HepG2 (cell line): ENCODE measurements around the gene TMEM217. TPM values are rescaled to one million over a fixed set of nuclear protein-coding genes. Genes with fewer than 3 reads are reported as not detected.

ENCODE experiments used
- ATAC-seq: fragments of 200-7000 bp; cut with Tn5 transposase; 3 replicates; pipeline ENCODE4 v1.9.1; 2020; ENCODE audit warnings: mild to moderate bottlenecking, moderate library complexity
- BruUV-seq: library from RNA; stranded (reverse); fragments of 400-500 nt; replicated peaks from 2 replicates; lab custom pipeline; 2021; lab: Mats Ljungman, UMichigan
- CTCF ChIA-PET: fragments of 300-600 bp; formaldehyde crosslinking; extraction: SDS; loops from one replicate; lab custom pipeline; 2021; ENCODE audit warnings: low total read pairs, inconsistent platforms, low intra/inter-chr PET ratio; lab: Yijun Ruan, JAX
- POLR2A ChIA-PET: fragments of 350-600 bp; sonication (Branson Sonifier 250); formaldehyde crosslinking; loops from one replicate; lab custom pipeline; 2020; ENCODE audit warnings: antibody characterized with exemption, inconsistent platforms; lab: Yijun Ruan, JAX
- DNase-seq: peaks from one replicate; pipeline ENCODE4 v3.0.0-alpha.2; 2015; ENCODE audit warnings: low spot score
- FAIRE-seq: peaks from 3 replicates; lab custom pipeline; 2011; peaks lifted over from hg19 to GRCh38; lab: Jason Lieb, UNC
- H2AFZ ChIP-seq: one replicate; pipeline ENCODE4 v1.6.1; 2011; ENCODE audit warnings: low read length, inconsistent platforms
- H3K27ac ChIP-seq: fragments of 300-600 bp; 3 replicates; pipeline ENCODE4 v1.8.0; 2011; ENCODE audit warnings: mixed run types, mild to moderate bottlenecking, mixed read lengths, low read length, inconsistent platforms; ENCODE audit not compliant: insufficient read depth; ENCODE audit errors: extremely low read length
- H3K27me3 ChIP-seq, 2 experiments: fragments of 200-600 bp in 1 of 2; 2 replicates in 1 of 2; 3 replicates in 1 of 2; pipeline versions ENCODE4 v1.6.0 to v1.8.0; 2011; ENCODE audit warnings: low read length in 2 of 2, mild to moderate bottlenecking in 2 of 2, moderate library complexity in 2 of 2, inconsistent platforms in 1 of 2; ENCODE audit not compliant: insufficient read depth in 2 of 2, control insufficient read depth in 1 of 2
- H3K36me3 ChIP-seq, 2 experiments: fragments of 200-600 bp in 1 of 2; replicated peaks in 1 of 2; 2 replicates in 1 of 2; 3 replicates in 1 of 2; pipeline versions ENCODE4 v1.5.1 to v1.8.0; 2011; ENCODE audit warnings: low read length in 2 of 2, inconsistent platforms in 1 of 2; ENCODE audit not compliant: insufficient read depth in 2 of 2, control insufficient read depth in 1 of 2
- H3K4me1 ChIP-seq: 2 replicates; pipeline ENCODE4 v1.5.1; 2012; ENCODE audit warnings: low read length, inconsistent platforms; ENCODE audit not compliant: insufficient read depth
- H3K4me2 ChIP-seq: 2 replicates; pipeline ENCODE4 v1.6.0; 2011; ENCODE audit warnings: low read depth, low read length, inconsistent platforms
- H3K4me3 ChIP-seq, 3 experiments: fragments of 200-600 bp in 1 of 3; sonication (generic), shearing (Covaris generic) in 1 of 3; replicated peaks in 1 of 3; 2 replicates each; pipeline ENCODE4 v1.5.1; 2011 to 2016; ENCODE audit warnings: low read length in 3 of 3, inconsistent platforms in 2 of 3, low read depth in 2 of 3, mild to moderate bottlenecking in 2 of 3, control low read depth in 1 of 3, mixed read lengths in 1 of 3; ENCODE audit not compliant: insufficient read depth in 1 of 3
- H3K79me2 ChIP-seq: one replicate; pipeline ENCODE4 v1.6.1; 2011; ENCODE audit warnings: low read length, inconsistent platforms; ENCODE audit not compliant: insufficient read depth
- H3K9ac ChIP-seq: 2 replicates; pipeline ENCODE4 v1.6.0; 2011; ENCODE audit warnings: mild to moderate bottlenecking, low read depth, low read length, inconsistent platforms; ENCODE audit not compliant: insufficient read depth
- H3K9me3 ChIP-seq: 2 replicates; pipeline ENCODE4 v1.5.1; 2012; ENCODE audit warnings: mild to moderate bottlenecking, low read length
- H4K20me1 ChIP-seq: 2 replicates; pipeline ENCODE4 v1.6.0; 2011; ENCODE audit warnings: inconsistent platforms, mild to moderate bottlenecking, low read length, moderate library complexity; ENCODE audit not compliant: insufficient read depth
- AGO2 ChIP-seq: fragments of 200-400 bp; formaldehyde crosslinking; optimal IDR thresholded peaks from 2 replicates; pipeline ENCODE3; 2017; ENCODE audit warnings: mild to moderate bottlenecking, low read depth, low read length, moderate library complexity
- ESRRA ChIP-seq: sonication (generic); formaldehyde crosslinking; IDR thresholded peaks from 2 replicates; pipeline ENCODE4 v1.5.1; 2020; ENCODE audit warnings: mild to moderate bottlenecking, low read depth, missing genetic modification reagents
- KLF9 ChIP-seq: IDR thresholded peaks from 2 replicates; pipeline ENCODE4 v1.6.1; 2016; ENCODE audit warnings: low read depth
- NFYC ChIP-seq: IDR thresholded peaks from 2 replicates; pipeline ENCODE4 v1.6.1; 2016; ENCODE audit warnings: missing genetic modification reagents, missing compliant biosample characterization
- NR2F2 ChIP-seq: IDR thresholded peaks from 2 replicates; pipeline ENCODE4 v1.6.1; 2012; ENCODE audit warnings: low read depth, inconsistent platforms, borderline replicate concordance
- ZBTB7A ChIP-seq: sonication (generic); formaldehyde crosslinking; IDR thresholded peaks from 2 replicates; pipeline ENCODE4 v1.8.0; 2022; ENCODE audit warnings: mild to moderate bottlenecking, missing genetic modification reagents
- ZNF10 ChIP-seq: sonication (generic); formaldehyde crosslinking; IDR thresholded peaks from 2 replicates; pipeline ENCODE4 v1.4.0; 2020; ENCODE audit warnings: mild to moderate bottlenecking, low read depth, missing genetic modification reagents, borderline replicate concordance
- ZNF335 ChIP-seq: sonication (generic); formaldehyde crosslinking; IDR thresholded peaks from 2 replicates; pipeline ENCODE4 v1.4.0; 2020; ENCODE audit warnings: missing genetic modification reagents
- WGBS: methylation state at CpG from one replicate; pipeline ENCODE4 v1.1.6; 2017; ENCODE audit warnings: low lambda C conversion rate; 5-methylcytosine and 5-hydroxymethylcytosine counted together
- in situ Hi-C: cut with HindIII; loops from 2 replicates; pipeline ENCODE4 v1.10.0; 2017; ENCODE audit warnings: low pct_unique_long_range_greater_than_20kb; ENCODE audit not compliant: extremely low pct_ligation_motif_present
- intact Hi-C: fragments of 100-400 bp; cut with micrococcal nuclease; formaldehyde crosslinking; loops from one replicate; pipeline ENCODE4 v1.10.0; 2022; ENCODE audit not compliant: unreplicated experiment
- polyA plus RNA-seq, 8 experiments: library from polyadenylated mRNA; depleted of rRNA in 3 of 8; stranded (reverse) in 7 of 8; unstranded in 1 of 8; fragments of >200 nt; fragmentation: Illumina TruSeq in 4 of 8; extraction: Trizol in 4 of 8; gene quantifications; 2 replicates each; pipeline versions ENCODE4 v1.2.1 to v1.2.3, GENCODE V29; 2011 to 2016; ENCODE audit warnings: low read depth in 4 of 8, missing spikeins in 1 of 8, mixed read lengths in 1 of 8; ENCODE audit not compliant: insufficient read depth in 1 of 8
- total RNA-seq, 5 experiments: library from RNA; depleted of rRNA; stranded (reverse); fragments of >200 nt; fragmentation: Illumina TruSeq; extraction: Trizol; gene quantifications; 2 replicates each; pipeline ENCODE4 v1.2.3, GENCODE V29; 2016; ENCODE audit warnings: low read depth in 1 of 5
- TF ChIP-seq, protein P1 (sequence below): sonication (generic); formaldehyde crosslinking; IDR thresholded peaks from 2 replicates; pipeline ENCODE4 v1.5.1; 2020; ENCODE audit warnings: mild to moderate bottlenecking, missing genetic modification reagents, borderline replicate concordance
- TF ChIP-seq, protein P2 (sequence below): IDR thresholded peaks from 2 replicates; pipeline ENCODE4 v1.6.1; 2012; ENCODE audit warnings: low read depth, low read length, improper control_type of control experiment
- TF ChIP-seq, protein P3 (sequence below): fragments of 450-650 bp; IDR thresholded peaks from 2 replicates; pipeline ENCODE4 v1.6.1; 2017; ENCODE audit warnings: mild to moderate bottlenecking
- TF ChIP-seq, protein P4 (sequence below): IDR thresholded peaks from 2 replicates; pipeline ENCODE4 v1.6.1; 2016; ENCODE audit warnings: mild to moderate bottlenecking

The TMEM217 gene
- total and polyA plus RNA-seq, 2 of the 13 experiments (the other 11 are each of a cell fraction or from before 2014, with no cell fraction given) = 2.3 to 3.4 TPM

DNA sequence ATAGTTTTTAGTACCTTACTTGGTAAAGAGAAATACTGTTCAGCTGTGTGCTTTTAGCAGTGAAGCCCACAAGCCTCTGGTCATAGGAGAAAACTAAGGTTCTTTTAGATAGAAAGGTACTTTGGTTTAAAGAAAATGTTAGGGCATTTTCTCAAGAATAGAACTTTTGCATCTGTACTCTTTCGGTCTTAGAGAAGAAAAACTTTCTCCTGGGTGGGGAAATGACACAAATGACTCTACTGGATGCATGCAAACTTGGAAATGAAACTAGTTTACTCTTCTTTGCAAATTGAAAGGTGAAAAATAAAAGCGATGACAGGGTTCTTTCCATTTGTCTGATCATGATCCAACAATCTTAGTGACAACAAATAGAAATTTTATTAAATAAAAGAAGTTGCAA, 2.1 kb upstream of the TMEM217 start:
- Histone ChIP-seq H4K20me1 (peaks cover 4% of the 10 kb centered on the region; the same call in 1 of the 2 replicates), H2AFZ (no peak overlapping the region), H3K9me3 (no peaks in the 10 kb centered on the region), H3K4me2 (no peak overlapping the region), H3K4me1 (peaks cover 54% of the 10 kb centered on the region), H3K36me3 (no peaks in the 10 kb centered on the region), H3K79me2 (peaks cover 52% of the 10 kb centered on the region), H3K9ac (no peak overlapping the region), H3K27me3 (no peaks in the 10 kb centered on the region; a peak in 1 of 5 replicates), H3K4me3 (no peak overlapping the region), H3K27ac (no peak overlapping the region)
- in situ Hi-C loops (no loop called here), intact Hi-C loops (no loop called here)
- DNase-seq (no peak), ATAC-seq (no peak), FAIRE-seq (no peak)
- WGBS = 92% methylated on average over 2 of the region's 2 CpGs
- ChIA-PET POLR2A (no interaction called here), CTCF (no interaction called here)
- BruUV-seq = no TSS peak
- TF ChIP-seq ZNF10 (CRISPR knock-in tag) = no peak
- no peak for TF ChIP-seq NR2F2
- TF ChIP-seq, protein P1, sequence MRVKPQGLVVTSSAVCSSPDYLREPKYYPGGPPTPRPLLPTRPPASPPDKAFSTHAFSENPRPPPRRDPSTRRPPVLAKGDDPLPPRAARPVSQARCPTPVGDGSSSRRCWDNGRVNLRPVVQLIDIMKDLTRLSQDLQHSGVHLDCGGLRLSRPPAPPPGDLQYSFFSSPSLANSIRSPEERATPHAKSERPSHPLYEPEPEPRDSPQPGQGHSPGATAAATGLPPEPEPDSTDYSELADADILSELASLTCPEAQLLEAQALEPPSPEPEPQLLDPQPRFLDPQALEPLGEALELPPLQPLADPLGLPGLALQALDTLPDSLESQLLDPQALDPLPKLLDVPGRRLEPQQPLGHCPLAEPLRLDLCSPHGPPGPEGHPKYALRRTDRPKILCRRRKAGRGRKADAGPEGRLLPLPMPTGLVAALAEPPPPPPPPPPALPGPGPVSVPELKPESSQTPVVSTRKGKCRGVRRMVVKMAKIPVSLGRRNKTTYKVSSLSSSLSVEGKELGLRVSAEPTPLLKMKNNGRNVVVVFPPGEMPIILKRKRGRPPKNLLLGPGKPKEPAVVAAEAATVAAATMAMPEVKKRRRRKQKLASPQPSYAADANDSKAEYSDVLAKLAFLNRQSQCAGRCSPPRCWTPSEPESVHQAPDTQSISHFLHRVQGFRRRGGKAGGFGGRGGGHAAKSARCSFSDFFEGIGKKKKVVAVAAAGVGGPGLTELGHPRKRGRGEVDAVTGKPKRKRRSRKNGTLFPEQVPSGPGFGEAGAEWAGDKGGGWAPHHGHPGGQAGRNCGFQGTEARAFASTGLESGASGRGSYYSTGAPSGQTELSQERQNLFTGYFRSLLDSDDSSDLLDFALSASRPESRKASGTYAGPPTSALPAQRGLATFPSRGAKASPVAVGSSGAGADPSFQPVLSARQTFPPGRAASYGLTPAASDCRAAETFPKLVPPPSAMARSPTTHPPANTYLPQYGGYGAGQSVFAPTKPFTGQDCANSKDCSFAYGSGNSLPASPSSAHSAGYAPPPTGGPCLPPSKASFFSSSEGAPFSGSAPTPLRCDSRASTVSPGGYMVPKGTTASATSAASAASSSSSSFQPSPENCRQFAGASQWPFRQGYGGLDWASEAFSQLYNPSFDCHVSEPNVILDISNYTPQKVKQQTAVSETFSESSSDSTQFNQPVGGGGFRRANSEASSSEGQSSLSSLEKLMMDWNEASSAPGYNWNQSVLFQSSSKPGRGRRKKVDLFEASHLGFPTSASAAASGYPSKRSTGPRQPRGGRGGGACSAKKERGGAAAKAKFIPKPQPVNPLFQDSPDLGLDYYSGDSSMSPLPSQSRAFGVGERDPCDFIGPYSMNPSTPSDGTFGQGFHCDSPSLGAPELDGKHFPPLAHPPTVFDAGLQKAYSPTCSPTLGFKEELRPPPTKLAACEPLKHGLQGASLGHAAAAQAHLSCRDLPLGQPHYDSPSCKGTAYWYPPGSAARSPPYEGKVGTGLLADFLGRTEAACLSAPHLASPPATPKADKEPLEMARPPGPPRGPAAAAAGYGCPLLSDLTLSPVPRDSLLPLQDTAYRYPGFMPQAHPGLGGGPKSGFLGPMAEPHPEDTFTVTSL (CRISPR knock-in tag) = no peak
- TF ChIP-seq, protein P2, sequence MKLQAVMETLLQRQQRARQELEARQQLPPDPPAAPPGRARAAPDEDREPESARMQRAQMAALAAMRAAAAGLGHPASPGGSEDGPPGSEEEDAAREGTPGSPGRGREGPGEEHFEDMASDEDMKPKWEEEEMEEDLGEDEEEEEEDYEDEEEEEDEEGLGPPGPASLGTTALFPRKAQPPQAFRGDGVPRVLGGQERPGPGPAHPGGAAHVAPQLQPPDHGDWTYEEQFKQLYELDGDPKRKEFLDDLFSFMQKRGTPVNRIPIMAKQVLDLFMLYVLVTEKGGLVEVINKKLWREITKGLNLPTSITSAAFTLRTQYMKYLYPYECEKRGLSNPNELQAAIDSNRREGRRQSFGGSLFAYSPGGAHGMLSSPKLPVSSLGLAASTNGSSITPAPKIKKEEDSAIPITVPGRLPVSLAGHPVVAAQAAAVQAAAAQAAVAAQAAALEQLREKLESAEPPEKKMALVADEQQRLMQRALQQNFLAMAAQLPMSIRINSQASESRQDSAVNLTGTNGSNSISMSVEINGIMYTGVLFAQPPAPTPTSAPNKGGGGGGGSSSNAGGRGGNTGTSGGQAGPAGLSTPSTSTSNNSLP = no peak
- TF ChIP-seq KLF9 = no peak
- TF ChIP-seq AGO2 = no peak
- no peak for TF ChIP-seq ZBTB7A (CRISPR knock-in tag)
- TF ChIP-seq, protein P3, sequence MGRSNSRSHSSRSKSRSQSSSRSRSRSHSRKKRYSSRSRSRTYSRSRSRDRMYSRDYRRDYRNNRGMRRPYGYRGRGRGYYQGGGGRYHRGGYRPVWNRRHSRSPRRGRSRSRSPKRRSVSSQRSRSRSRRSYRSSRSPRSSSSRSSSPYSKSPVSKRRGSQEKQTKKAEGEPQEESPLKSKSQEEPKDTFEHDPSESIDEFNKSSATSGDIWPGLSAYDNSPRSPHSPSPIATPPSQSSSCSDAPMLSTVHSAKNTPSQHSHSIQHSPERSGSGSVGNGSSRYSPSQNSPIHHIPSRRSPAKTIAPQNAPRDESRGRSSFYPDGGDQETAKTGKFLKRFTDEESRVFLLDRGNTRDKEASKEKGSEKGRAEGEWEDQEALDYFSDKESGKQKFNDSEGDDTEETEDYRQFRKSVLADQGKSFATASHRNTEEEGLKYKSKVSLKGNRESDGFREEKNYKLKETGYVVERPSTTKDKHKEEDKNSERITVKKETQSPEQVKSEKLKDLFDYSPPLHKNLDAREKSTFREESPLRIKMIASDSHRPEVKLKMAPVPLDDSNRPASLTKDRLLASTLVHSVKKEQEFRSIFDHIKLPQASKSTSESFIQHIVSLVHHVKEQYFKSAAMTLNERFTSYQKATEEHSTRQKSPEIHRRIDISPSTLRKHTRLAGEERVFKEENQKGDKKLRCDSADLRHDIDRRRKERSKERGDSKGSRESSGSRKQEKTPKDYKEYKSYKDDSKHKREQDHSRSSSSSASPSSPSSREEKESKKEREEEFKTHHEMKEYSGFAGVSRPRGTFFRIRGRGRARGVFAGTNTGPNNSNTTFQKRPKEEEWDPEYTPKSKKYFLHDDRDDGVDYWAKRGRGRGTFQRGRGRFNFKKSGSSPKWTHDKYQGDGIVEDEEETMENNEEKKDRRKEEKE = no peak
- TF ChIP-seq ESRRA = no peak
- TF ChIP-seq, protein P4, sequence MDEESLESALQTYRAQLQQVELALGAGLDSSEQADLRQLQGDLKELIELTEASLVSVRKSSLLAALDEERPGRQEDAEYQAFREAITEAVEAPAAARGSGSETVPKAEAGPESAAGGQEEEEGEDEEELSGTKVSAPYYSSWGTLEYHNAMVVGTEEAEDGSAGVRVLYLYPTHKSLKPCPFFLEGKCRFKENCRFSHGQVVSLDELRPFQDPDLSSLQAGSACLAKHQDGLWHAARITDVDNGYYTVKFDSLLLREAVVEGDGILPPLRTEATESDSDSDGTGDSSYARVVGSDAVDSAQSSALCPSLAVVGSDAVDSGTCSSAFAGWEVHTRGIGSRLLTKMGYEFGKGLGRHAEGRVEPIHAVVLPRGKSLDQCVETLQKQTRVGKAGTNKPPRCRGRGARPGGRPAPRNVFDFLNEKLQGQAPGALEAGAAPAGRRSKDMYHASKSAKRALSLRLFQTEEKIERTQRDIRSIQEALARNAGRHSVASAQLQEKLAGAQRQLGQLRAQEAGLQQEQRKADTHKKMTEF (CRISPR knock-in tag) = no peak
- no peak for TF ChIP-seq ZNF335
- TF ChIP-seq NFYC = no peak
